OCI-LY1 (cell line): ENCODE measurements around the gene PDE6A.

Experiments
- H2AFZ ChIP-seq: fragments of 200-600 bp; sonication (generic), shearing (Covaris generic); 2 replicates; pipeline ENCODE4 v1.6.0; 2014; ENCODE audit warnings: antibody characterized with exemption, mild to moderate bottlenecking, low read length
- H3F3A ChIP-seq: fragments of 200-600 bp; sonication (generic), shearing (Covaris generic); 2 replicates; pipeline ENCODE4 v1.6.0; 2014; ENCODE audit warnings: mild to moderate bottlenecking, antibody characterized with exemption, low read length, moderate library complexity; ENCODE audit not compliant: insufficient read depth
- H3K27ac ChIP-seq: fragments of 200-600 bp; sonication (generic); 2 replicates; pipeline ENCODE4 v1.5.1; 2014; ENCODE audit warnings: low read length, mixed run types, mild to moderate bottlenecking, low read depth; ENCODE audit not compliant: poor library complexity, severe bottlenecking
- H3K27me3 ChIP-seq: fragments of 200-600 bp; sonication (generic); 2 replicates; pipeline ENCODE4 v1.6.0; 2014; ENCODE audit warnings: antibody characterized with exemption, mild to moderate bottlenecking, low read length, moderate library complexity; ENCODE audit not compliant: insufficient read depth
- H3K36me3 ChIP-seq: fragments of 200-600 bp; sonication (generic); 2 replicates; pipeline ENCODE4 v1.6.1; 2014; ENCODE audit warnings: mild to moderate bottlenecking, antibody characterized with exemption, low read length, moderate library complexity, mixed read lengths; ENCODE audit not compliant: insufficient read depth
- H3K4me1 ChIP-seq: fragments of 200-600 bp; sonication (generic); 2 replicates; pipeline ENCODE4 v1.5.1; 2014; ENCODE audit warnings: mild to moderate bottlenecking, low read length, moderate library complexity; ENCODE audit not compliant: insufficient read depth, severe bottlenecking
- H3K4me2 ChIP-seq: fragments of 200-600 bp; sonication (generic), shearing (Covaris generic); 2 replicates; pipeline ENCODE4 v1.6.1; 2014; ENCODE audit warnings: low read length
- H3K4me3 ChIP-seq: fragments of 200-600 bp; sonication (generic); 2 replicates; pipeline ENCODE4 v1.5.1; 2014; ENCODE audit warnings: low read length, low read depth, mild to moderate bottlenecking, mixed read lengths; ENCODE audit not compliant: poor library complexity, severe bottlenecking
- H3K79me2 ChIP-seq: fragments of 200-600 bp; shearing (Covaris generic); 2 replicates; pipeline ENCODE4 v1.6.1; 2016; ENCODE audit warnings: mixed run types, low read length, mixed read lengths; ENCODE audit not compliant: insufficient read depth
- H3K9ac ChIP-seq: fragments of 200-600 bp; sonication (generic), shearing (Covaris generic); 2 replicates; pipeline ENCODE4 v1.6.1; 2014; ENCODE audit warnings: mild to moderate bottlenecking, low read length, mixed read lengths
- H3K9me2 ChIP-seq: fragments of 200-600 bp; sonication (generic), shearing (Covaris generic); 2 replicates; pipeline ENCODE4 v1.6.1; 2014; ENCODE audit warnings: low read depth, mild to moderate bottlenecking, low read length, mixed read lengths
- H3K9me3 ChIP-seq: fragments of 200-600 bp; shearing (Covaris generic); 2 replicates; pipeline ENCODE4 v1.6.1; 2014; ENCODE audit warnings: low read length, mixed read lengths
- H4K20me1 ChIP-seq: fragments of 200-600 bp; sonication (generic), shearing (Covaris generic); 2 replicates; pipeline ENCODE4 v1.6.0; 2016; ENCODE audit warnings: mild to moderate bottlenecking, low read length; ENCODE audit not compliant: insufficient read depth
- CTCF ChIP-seq: fragments of 200-600 bp; sonication (generic), shearing (Covaris generic); IDR thresholded peaks from 2 replicates; pipeline ENCODE4 v1.5.1; 2017; ENCODE audit warnings: mild to moderate bottlenecking, antibody characterized with exemption, low read length, moderate library complexity, mixed read lengths
- EZH2 ChIP-seq: fragments of 200-600 bp; sonication (generic), shearing (Covaris generic); IDR thresholded peaks from 2 replicates; pipeline ENCODE4 v1.8.0; 2017; ENCODE audit warnings: borderline replicate concordance, mixed run types, mild to moderate bottlenecking, antibody characterized with exemption, low read length, moderate library complexity, mixed read lengths

PDE6A gene

GRCh38 chr5:149894237-149894636, 50.4 kb downstream of the PDE6A start:
- H3K4me2 ChIP-seq, result no peak overlapping the region
- H3K4me3 ChIP-seq, result no peak overlapping the region
- no peaks in the 10 kb centered on the region for H4K20me1 ChIP-seq
- no peak overlapping the region for H2AFZ ChIP-seq
- H3K9ac ChIP-seq, result no peak overlapping the region
- H3K9me2 ChIP-seq, result no peaks in the 10 kb centered on the region
- no peaks in the 10 kb centered on the region for H3F3A ChIP-seq
- H3K27ac ChIP-seq, result no peak overlapping the region
- no peaks in the 10 kb centered on the region for H3K9me3 ChIP-seq
- TF ChIP-seq CTCF (no peak), EZH2 (no peak)
- H3K36me3 ChIP-seq, result no peaks in the 10 kb centered on the region
- H3K27me3 ChIP-seq, result 0 out of 2 replicates have a peak, but pooled peaks cover 3% of the 10 kb centered on the region
- no peaks in the 10 kb centered on the region for H3K79me2 ChIP-seq
- H3K4me1 ChIP-seq, result no peaks in the 10 kb centered on the region

- no peaks in the 10 kb centered on the region for H3F3A ChIP-seq
- no peak overlapping the region for H3K9ac ChIP-seq
- no peaks in the 10 kb centered on the region for H3K4me1 ChIP-seq
- no peak overlapping the region for H3K4me3 ChIP-seq
- no peaks in the 10 kb centered on the region for H3K9me2 ChIP-seq
- H3K4me2 ChIP-seq, result no peak overlapping the region
- no peak overlapping the region for H3K27ac ChIP-seq
- no peaks in the 10 kb centered on the region for H3K36me3 ChIP-seq
- H2AFZ ChIP-seq, result no peak overlapping the region
- no peaks in the 10 kb centered on the region for H4K20me1 ChIP-seq
- H3K79me2 ChIP-seq, result no peaks in the 10 kb centered on the region
- H3K9me3 ChIP-seq, result no peaks in the 10 kb centered on the region
- TF ChIP-seq EZH2 (no peak), CTCF (no peak)
- H3K27me3 ChIP-seq, result no peaks in the 10 kb centered on the region
Observed at GRCh38 chr5:149893403-149893931, 51.1 kb downstream of the PDE6A start.

- Histone ChIP-seq H3K27ac (no peak overlapping the region), H3K4me2 (no peak overlapping the region), H3K4me3 (no peak overlapping the region), H3K9ac (no peak overlapping the region), H3K4me1 (no peaks in the 10 kb centered on the region), H3F3A (no peaks in the 10 kb centered on the region), H3K36me3 (no peaks in the 10 kb centered on the region), H3K9me2 (no peaks in the 10 kb centered on the region), H3K79me2 (no peaks in the 10 kb centered on the region), H4K20me1 (no peaks in the 10 kb centered on the region), H2AFZ (no peak overlapping the region), H3K27me3 (no peaks in the 10 kb centered on the region), H3K9me3 (no peaks in the 10 kb centered on the region)
- TF ChIP-seq EZH2 (no peak), CTCF (no peak)
Observed at GRCh38 chr5:149892594-149892993, 52.0 kb downstream of the PDE6A start.
